HK-2 (cell line): Measurements from ENCODE around the gene JAM3.

ENCODE experiments used
- DNase-seq: peaks from one replicate; pipeline ENCODE4 v3.0.0-alpha.2; 2018; ENCODE audit not compliant: unreplicated experiment

JAM3 gene

GRCh38 chr11:134145715-134146114 lies 76.8 kb downstream of the JAM3 start:
- no peak for DNase-seq

- DNase-seq, result no peak
These were observed 77.7 kb downstream of the JAM3 start for GRCh38 chr11:134146598-134146997.

GRCh38 chr11:134149371-134149770 lies 80.5 kb downstream of the JAM3 start:
- DNase-seq, result no peak

- no peak for DNase-seq
These were observed 81.5 kb downstream of the JAM3 start for GRCh38 chr11:134150195-134150903.

- DNase-seq, result no peak
These were observed 82.3 kb downstream of the JAM3 start for GRCh38 chr11:134151083-134151747.

GRCh38 chr11:134152696-134153095 lies 83.8 kb downstream of the JAM3 start:
- DNase-seq, result no peak

GRCh38 chr11:134153147-134153905 lies 84.5 kb downstream of the JAM3 start:
- DNase-seq, result no peak

- no peak for DNase-seq
These were observed 85.6 kb downstream of the JAM3 start for GRCh38 chr11:134154441-134154840.

GRCh38 chr11:134155456-134155855 lies 86.6 kb downstream of the JAM3 start:
- DNase-seq, result no peak

GRCh38 chr11:134155946-134156865 lies 87.3 kb downstream of the JAM3 start:
- no peak for DNase-seq

- no peak for DNase-seq
These were observed 88.6 kb downstream of the JAM3 start for GRCh38 chr11:134157451-134157850.

GRCh38 chr11:134158023-134158422 lies 89.2 kb downstream of the JAM3 start:
- DNase-seq, result no peak

GRCh38 chr11:134159652-134160051 lies 90.8 kb downstream of the JAM3 start:
- no peak for DNase-seq

- no peak for DNase-seq
These were observed 95.9 kb downstream of the JAM3 start for GRCh38 chr11:134164490-134165370.

GRCh38 chr11:134170177-134170918 lies 101.5 kb downstream of the JAM3 start:
- DNase-seq, result no peak

GRCh38 chr11:134170919-134171281 lies 102.0 kb downstream of the JAM3 start:
- no peak for DNase-seq

- DNase-seq, result no peak
These were observed 103.1 kb downstream of the JAM3 start for GRCh38 chr11:134171951-134172350.

GRCh38 chr11:134173296-134173695 lies 104.4 kb downstream of the JAM3 start:
- no peak for DNase-seq

GRCh38 chr11:134176284-134176683 lies 107.4 kb downstream of the JAM3 start:
- no peak for DNase-seq

- DNase-seq, result no peak
These were observed 109.3 kb downstream of the JAM3 start for GRCh38 chr11:134178032-134178674.
